ENCODE data around the gene CEP112. TPM values are rescaled to one million over a fixed set of nuclear protein-coding genes. Genes with fewer than 3 reads are reported as not detected.
A peak's percentile ranks its signal among the peaks of the same experiment; 100 is the strongest.

CEP112 gene
- total RNA-seq, 1 donor from 2014 or later, result 24.5 TPM

DNA sequence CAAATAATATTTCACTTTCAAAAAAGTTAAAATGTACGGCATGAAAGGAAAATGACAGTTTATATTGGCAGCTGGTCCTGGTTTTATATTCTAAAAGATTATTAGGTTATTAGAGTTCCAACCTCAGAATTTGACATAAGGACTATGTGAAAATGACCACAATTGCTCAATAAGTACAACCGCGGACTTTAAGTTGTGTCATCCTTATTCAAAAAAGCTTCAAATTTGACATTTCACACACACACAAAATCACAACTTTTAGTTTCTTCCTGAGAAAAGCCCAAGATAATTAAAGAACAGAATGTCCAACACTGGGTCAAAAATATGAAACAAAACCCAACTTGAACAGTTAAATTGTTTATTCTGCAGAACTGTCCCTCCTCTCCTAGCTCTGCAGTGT is 497.3 kb downstream of the CEP112 start:
- TF ChIP-seq CTCF (conservative IDR thresholded peaks at IDR 0.05), result no peak
- DNase-seq (ENCODE audit: low read depth, low spot score), result no peak
- no peak overlapping the region for H3K27ac Mint-ChIP-seq (ENCODE audit: unreplicated experiment)
- peaks cover 52% of the 10 kb centered on the region for H3K4me1 Mint-ChIP-seq
- no peak overlapping the region for H3K4me3 Mint-ChIP-seq
- no peaks in the 10 kb centered on the region for H3K9me3 Mint-ChIP-seq
- no peaks in the 10 kb centered on the region for H3K36me3 Mint-ChIP-seq (ENCODE audit: low read depth)
- no peaks in the 10 kb centered on the region for H3K27me3 Mint-ChIP-seq (ENCODE audit: low read depth)

GRCh38 chr17:65690626-65691310 is 501.2 kb downstream of the CEP112 start:
- Mint-ChIP-seq H3K36me3 (ENCODE audit: low read depth) (no peaks in the 10 kb centered on the region), H3K4me1 (peaks cover 15% of the 10 kb centered on the region), H3K4me3 (no peak overlapping the region), H3K27me3 (ENCODE audit: low read depth) (no peaks in the 10 kb centered on the region), H3K9me3 (no peaks in the 10 kb centered on the region), H3K27ac (ENCODE audit: unreplicated experiment) (peak overlapping the region; percentile 48)
- DNase-seq (ENCODE audit: low read depth, low spot score), result no peak
- no peak for TF ChIP-seq CTCF (conservative IDR thresholded peaks at IDR 0.05)

DNA sequence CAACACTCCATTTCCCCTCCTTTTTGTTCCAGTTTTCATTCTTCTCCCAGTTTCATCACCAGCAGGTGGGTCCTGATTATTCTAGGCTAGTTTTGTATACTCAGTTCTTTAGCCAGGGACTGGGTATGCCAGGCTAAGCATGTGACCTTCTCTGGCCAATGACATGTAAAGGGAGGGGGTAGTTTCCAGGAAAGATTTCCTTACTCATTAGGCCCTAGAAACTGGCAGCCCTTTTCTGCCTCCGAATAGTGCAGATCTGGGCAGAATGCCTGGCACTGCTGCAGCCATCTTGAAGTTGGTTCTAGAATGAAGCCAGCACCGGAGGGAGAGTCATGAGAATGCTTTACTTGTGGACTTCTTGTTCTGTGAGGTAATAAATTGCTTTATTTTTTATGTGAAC is 503.6 kb downstream of the CEP112 start:
- no peaks in the 10 kb centered on the region for H3K27me3 Mint-ChIP-seq (ENCODE audit: low read depth)
- H3K4me1 Mint-ChIP-seq, result peaks cover 11% of the 10 kb centered on the region
- H3K4me3 Mint-ChIP-seq, result no peak overlapping the region
- H3K27ac Mint-ChIP-seq (ENCODE audit: unreplicated experiment), result no peak overlapping the region
- no peak for TF ChIP-seq CTCF (conservative IDR thresholded peaks at IDR 0.05)
- H3K36me3 Mint-ChIP-seq (ENCODE audit: low read depth), result no peaks in the 10 kb centered on the region
- H3K9me3 Mint-ChIP-seq, result no peaks in the 10 kb centered on the region
- DNase-seq (ENCODE audit: low read depth, low spot score), result no peak

- no peaks in the 10 kb centered on the region for H3K4me1 Mint-ChIP-seq
- no peak for DNase-seq (ENCODE audit: low read depth, low spot score)
- no peak overlapping the region for H3K4me3 Mint-ChIP-seq
- H3K27me3 Mint-ChIP-seq (ENCODE audit: low read depth), result no peaks in the 10 kb centered on the region
- no peak for TF ChIP-seq CTCF (conservative IDR thresholded peaks at IDR 0.05)
- no peaks in the 10 kb centered on the region for H3K9me3 Mint-ChIP-seq
- H3K36me3 Mint-ChIP-seq (ENCODE audit: low read depth), result peaks cover 3% of the 10 kb centered on the region
- H3K27ac Mint-ChIP-seq (ENCODE audit: unreplicated experiment), result no peak overlapping the region
Observed at GRCh38 chr17:65685110-65685509, 506.8 kb downstream of the CEP112 start.

- TF ChIP-seq CTCF (conservative IDR thresholded peaks at IDR 0.05), result no peak
- Mint-ChIP-seq H3K4me1 (no peaks in the 10 kb centered on the region), H3K4me3 (no peak overlapping the region), H3K27me3 (ENCODE audit: low read depth) (no peaks in the 10 kb centered on the region), H3K9me3 (no peaks in the 10 kb centered on the region), H3K27ac (ENCODE audit: unreplicated experiment) (no peak overlapping the region), H3K36me3 (ENCODE audit: low read depth) (peaks cover 3% of the 10 kb centered on the region)
- DNase-seq (ENCODE audit: low read depth, low spot score), result no peak
Observed at GRCh38 chr17:65684631-65685030, 507.3 kb downstream of the CEP112 start.

Measured in neural crest cell (in vitro differentiated cells).